Measurements from ENCODE around the gene NAT14.
A peak's percentile ranks its signal among the peaks of the same experiment; 100 is the strongest.
"Not testable (repeated sequence)": the region's sequence is repeated elsewhere in the genome, so short reads cannot be mapped to it uniquely, and the experiment has no call there.

Gene NAT14

DNA sequence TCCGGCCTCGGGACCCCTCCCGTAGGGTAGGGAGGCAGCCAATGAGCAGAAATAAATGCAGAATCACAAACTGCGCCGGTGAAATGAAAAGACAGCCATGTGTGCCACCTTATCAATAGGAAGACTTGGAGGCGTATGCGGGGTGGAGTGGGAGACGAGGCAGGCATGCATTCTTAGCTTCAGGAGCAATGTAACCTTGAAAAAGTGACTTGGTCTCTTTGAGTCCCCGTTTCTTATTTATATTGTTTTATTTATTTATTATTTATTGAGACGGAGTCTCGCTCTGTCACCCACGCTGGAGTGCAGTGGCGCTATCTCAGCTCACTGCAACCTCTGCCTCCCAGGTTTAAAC lies 19.2 kb downstream of the NAT14 start:
- no peak for DNase-seq

DNA sequence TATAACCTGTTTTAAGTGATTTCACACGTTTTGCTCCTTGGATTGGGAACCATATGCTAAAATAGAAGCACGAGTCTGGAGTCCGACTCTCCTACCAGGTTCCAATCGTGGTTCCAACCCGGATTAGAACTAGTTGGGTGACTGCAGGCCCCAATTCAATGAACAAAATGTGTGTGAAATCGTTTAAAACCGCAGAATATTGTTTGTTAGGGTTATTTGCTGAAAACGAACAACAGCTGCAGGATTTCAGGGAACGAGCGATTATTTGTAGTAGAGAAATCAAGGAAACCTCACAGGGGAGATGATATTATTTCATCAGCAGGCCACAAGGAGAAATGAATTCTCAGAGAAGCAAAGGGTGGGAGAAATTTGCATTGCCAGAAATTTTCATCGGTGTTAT lies 20.0 kb downstream of the NAT14 start:
- DNase-seq, result no peak

DNA sequence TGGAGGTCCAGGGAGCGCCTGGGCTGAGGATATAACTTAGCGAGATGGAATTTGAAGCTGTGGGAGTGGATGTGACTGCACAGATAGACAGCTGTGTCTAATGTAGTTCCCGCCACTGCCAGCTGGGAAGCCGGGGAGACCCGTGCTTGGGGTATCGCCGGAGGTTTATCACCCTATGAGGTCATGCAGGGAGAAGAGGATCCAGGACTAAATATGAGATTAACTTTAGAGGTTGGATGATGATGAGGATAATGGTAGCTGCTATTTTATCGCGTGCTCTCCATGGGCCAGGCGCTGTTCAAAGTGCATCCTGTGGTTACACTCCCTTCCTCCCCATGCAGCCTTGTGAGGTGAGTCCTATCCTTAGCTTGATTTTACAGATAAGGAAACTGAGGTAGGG lies 23.1 kb downstream of the NAT14 start:
- DNase-seq, result no peak

DNA sequence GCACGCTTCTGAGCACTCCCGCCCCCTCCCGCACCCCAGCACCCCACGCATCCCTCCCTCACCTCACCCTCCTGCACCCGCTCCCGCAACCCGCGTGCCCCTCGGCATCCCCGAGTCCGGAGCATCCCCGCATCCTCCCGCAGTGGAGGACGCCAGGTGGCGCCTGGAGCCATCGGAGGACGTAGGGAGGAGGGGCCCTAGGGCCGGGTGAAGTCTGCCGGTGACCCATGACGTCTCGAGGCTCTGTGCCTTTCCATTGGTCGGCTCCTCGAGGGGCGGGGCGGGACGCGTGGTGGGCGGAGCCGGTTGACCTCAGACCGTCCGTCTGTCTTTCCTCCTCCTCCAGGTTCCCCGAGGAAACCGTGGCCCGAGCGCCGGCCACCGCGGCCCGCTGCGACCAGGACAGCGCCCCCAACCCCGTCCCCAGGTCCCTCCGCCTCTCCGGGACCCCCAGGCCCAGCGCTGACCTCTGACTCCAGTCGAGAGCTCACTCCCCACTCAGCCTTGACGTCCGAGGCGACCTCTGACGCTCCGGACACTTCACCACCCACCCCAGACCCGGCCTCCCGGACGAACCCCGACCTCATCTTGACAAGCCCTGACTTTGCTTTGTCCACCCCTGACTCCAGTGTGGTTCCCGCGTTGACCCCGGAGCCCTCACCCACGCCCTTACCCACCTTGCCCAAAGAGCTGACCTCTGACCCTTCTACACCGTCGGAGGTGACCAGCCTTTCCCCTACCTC lies 32.1 kb downstream of the NAT14 start:
- peak; percentile 65 for DNase-seq

DNA sequence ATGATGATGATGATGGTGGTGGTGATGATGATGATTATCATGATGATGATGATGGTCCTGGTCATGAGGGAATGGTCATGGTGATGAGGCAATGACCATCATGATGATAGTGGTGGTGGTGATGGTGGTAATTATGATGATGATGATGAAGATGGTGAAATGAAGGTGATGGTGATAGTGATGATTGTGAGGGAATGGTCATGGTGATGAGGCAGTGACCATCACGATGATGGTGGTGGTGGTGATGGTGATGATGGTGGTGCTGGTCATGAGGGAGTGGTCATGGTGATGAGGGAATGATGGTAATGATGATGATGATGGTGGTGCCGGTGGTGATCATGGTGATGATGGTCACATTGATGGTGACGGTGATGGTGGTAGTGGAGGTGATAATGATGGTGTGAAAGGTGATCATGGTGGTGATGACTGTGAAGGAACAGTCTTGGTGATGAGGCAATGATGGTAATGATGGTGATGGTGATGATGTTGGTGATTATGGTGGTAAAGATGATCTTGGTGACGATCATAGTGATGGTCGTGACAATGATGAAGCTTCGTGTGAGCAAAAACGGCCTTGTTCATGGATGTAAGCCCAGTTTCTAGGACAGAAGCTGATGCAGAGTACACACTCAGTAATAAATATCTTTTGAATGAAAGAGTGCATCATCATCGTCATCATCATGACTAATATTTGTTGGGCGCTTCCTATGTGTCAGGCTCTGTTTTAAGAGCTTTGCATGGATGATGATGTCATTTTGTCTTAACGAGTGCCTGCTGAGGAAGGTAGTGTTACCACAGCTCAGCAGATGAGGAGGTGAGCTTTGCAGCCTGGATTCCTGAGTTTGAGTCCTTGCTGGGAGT lies 34.7 kb downstream of the NAT14 start:
- no peak for DNase-seq

DNA sequence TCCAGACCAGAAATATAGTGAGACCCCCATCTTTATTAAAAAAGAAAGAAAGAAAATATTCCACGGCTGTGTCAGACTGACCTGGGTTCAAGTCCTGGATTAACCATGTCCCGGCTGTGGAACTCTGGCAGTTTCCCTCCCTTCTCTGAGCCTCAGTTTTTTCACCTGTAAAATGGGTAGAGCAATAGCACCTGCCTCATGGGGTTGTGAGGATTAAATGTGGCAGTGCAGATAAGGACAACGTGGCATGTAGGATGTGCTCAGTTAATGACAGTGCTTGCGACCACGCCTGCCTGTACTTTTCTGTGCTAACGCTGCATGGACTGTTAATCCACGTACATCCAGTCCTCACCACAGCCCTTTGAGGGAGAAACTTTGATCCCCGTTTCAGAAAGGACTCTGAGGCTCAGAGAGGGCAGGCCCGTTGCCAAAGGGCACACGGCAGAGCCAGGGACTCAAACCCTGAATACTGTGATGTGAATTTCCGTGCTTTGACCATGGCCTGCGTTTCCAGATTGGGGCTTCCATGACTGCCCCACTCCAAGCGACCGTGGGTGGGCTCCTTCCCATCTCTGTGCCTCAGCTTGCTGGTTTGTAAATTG lies 35.8 kb downstream of the NAT14 start:
- no peak for DNase-seq

DNA sequence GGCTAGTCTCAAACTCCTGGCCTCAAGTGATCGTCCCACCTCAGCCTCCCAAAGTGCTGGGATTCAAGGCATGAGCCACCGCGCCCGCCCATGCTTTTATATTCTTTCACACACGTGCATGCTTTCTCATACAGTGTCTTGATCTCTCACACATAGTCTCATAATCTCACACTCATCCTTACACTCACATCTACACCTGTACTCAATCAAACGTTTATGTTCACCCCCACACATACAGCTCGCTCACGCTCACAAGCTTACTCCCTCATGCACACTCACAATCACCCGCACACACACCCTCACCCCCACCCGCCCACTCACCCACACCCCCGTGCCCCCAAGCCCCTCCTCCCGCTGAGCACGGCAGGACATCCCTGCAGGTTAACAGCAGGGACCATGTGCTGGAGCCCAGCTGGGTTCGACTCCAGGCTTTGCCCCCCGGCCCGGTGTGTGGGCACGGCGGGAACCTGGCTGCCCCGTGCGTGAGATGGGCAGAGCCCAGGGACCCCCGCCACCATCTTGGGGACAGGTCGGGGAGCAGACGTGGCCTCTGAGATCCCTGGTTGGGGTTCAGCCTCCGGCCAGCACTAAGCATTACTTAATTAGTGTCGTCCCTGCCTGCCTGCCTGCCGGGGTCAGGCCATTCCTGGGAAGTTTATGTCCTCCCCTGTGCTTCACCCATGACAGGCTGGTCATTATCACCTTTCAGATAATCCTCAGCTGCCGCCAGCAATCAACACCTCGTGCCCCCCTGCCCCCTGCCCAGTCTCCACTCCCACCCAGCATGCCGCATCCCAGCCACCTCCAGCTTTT lies 40.5 kb downstream of the NAT14 start:
- DNase-seq, result no peak

DNA sequence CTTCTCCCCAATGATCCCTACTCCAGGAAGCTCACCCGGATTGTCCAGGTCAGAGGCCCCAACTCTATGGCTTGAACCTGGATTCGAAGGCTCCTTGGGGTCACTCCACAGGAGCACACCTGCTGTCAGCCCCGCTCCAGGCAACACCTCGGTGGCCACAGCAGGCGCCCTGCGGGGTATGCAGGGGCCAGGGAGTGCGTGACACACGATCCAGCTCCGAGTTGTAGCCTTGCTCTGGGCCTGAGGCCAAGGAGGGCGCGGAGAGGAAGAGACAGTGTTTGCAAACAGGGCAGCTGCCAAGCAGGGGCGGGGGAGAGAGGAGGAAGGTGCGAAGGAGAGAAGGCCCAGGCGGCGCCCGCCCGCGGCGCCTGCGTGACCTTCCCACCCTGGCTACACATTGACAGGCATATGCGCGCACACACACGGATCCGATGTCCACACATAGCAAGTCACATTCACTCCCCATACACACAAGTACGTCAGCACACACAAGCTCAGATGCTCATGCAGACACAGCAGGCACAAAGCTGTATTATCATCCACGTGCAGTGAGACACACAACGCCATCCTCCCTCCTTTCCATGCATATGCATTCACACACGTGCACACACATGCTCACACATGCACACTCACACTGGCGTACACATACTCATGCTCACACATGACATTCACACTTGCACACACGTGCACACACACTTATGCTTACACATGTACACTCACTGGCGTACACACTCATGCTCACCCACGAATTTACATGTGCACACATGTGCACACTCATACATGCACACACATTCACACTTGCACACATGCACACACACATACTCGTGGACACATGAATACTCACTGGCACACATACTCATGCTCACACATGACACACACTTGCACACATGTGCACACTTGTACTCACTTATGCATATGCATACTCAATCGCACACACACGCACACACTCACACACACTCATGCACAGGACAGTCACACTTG lies 41.5 kb downstream of the NAT14 start:
- DNase-seq, result no peak

DNA sequence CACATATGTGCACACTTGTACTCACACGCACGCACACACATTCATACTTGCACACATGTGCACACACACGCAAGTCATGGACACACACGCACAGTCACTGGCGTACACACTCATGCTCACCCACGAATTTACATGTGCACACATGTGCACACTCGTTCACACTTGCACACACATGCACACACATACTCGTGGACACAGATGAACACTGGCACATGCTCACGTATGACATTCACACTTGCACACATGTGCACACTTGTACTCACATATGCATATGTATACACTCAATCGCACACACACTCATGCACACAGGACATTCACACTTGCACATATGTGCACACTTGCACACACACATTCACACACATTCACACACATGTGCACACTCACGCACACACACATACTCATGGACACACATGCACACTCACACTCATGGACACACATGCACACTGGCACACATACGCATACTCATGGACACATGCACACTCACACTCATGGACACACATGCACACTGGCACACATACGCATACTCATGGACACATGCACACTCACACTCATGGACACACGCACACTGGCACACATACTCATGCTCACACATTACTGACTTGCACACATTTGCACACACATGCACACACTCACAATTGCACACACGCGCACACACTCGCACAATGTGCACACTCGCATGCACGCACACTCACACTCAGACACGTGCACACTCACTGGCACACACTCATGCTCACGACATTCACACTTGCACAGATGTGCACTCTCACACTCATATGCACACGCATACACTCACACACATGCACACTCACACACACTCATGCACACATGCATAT lies 42.4 kb downstream of the NAT14 start:
- DNase-seq, result no peak

DNA sequence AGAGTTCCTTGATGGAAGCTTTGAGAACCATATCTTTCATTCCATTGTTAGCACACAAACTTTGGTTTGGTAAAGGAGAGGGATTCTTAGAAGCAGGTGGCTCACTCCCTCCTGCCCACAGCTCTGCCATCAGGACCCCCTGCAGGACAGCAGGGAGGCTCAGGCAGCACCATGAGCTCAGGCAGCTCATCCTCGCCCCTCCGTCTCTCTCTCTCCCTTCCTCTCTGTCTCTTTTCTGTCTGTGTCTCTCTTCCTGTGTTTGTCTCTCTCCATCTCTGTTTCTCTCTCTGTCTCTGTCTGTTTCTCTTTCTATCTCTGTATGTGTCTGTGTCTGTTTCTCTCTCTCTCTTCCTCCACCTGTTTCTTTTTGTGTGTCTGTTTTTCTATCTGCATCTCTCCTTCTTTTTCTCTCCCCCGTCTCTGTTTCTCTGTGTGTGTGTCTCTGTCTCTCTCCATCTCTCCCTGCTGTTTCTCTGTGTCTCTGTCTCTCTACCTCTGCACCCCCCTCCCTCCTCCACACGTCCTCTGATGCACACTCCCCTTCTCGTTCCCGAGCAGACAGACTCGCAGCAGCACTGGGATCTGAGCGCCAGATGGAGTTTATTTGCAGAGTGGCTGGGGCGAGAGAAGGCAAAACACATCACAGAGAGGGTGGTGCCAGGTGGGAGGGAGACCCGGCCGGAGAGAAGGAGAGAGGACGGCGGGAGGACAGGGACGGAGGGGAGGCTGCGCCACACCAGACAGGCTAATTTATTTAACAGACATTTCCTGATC lies 43.2 kb downstream of the NAT14 start:
- DNase-seq, result no peak

DNA sequence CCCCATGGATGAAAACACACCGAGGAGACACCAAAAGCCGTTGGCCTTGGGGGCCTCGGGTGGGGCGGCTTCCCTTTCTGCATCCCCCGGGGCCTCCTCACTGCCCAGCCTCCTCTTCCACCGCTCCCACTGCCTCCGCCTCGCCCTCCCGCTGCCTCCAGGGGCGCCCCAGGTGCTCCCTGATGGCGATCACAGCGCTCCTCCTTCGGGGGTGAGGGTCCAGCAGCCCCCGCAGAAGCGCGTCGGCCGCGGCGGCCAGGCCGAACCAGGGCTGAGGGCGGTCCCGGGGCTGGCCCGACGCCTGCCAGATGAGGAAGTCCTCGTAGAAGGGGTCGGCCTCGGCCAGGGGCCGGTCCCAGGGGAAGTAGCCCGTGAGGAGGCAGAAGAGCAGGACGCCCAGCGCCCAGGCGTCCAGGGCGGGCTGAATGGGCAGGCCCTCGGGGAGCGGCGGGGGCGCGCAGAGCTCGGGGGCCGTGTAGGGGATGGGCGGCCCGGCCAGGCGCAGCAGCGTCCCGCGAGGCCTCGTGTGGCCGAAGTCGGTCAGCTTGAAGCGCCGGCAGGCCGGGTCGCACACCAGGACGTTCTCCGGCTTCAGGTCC lies 44.7 kb downstream of the NAT14 start:
- no peak for DNase-seq

DNA sequence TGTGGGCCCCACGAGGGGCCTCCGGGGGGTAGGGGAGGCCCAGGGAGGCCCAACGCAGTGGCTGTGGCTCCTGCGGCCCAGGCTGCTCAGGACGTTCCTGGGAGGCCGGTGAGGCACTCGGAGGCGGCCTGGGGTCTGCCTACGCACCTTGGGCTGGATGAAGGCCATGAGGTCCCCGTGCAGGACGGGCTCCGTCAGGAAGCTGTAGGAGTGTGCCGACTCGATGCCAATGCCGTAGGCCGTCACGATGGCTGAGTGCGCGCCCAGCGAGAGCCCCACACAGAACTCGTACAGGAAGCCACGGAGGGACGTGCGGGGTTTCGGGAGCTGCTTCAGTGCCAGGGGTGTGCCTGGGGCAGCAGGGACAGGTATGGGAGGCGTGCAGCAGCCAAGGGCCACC lies 46.0 kb downstream of the NAT14 start:
- DNase-seq, result no peak

DNA sequence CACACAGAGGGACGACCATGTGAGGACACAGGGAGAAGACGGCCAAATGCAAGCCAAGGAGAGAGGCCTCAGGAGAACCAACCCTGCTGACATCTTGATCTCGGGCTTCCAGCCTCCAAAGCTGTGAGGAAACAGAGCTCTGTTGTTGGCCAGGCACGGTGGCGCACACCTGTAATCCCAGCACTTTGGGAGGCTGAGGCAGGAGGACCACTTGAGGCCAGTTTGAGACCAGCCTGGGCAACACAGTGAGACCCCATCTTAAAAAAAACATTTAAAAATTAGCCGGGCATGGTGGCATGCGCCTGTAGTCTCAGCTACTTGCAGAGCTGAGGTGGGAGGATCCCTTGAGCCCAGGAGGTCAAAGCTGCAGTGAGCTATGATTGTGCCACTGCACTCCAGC lies 49.3 kb downstream of the NAT14 start:
- not testable (repeated sequence) for DNase-seq

DNA sequence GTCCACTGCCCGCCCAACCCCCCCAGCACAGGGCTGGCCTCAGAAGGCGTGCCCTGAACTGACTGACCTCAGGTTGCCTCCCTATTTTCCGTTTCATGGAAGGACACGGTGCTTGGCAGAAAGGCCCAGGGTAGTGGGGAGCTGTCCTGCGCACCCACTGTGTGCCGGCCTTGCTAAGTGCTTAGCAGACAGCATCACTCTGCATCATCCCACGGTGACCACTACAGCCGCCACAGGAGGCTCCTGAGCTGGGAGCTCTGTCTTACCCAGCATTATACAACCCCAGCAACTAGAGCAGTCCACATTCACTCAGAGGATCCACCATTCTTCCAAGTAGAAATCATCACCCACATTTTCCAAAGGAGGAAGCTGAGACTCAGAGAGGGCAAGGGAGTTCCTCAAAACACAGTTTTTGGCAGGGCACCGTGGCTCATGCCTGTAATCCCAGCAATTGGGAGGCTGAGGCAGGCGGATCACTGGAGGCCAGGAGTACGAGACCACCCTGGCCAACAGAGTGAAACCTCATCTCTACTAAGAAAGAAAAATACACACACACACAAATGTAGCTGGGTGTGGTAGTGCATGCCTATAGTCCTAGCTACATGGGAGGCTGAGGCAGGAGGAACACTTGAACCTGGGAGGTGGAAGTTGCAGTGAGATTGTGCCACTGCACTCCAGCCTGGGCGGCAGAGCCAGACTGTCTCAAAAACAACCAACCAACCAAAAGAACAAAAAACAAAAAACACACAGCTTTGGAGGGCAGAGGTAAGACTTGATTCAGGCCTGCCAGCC lies 50.4 kb downstream of the NAT14 start:
- DNase-seq, result no peak

DNA sequence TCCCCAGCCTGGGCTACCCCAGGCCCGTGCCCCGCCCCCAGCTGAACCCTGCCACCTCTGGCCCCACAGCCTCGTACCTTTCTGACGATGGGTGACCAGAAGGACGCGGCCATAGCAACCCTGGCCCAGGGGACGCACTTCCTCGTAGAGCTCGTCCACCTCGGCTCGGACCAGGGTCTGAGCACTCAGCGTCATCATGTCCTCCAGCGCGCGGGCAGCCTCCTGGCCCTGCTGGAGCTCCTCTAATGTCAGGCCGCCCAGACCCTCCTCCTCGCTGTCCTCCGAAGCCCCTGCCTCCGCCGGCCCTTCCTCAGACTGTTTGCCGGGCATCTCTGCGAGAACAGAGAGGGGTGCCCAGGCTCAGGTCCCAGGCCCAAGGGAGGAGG lies 51.0 kb downstream of the NAT14 start:
- no peak for DNase-seq

DNA sequence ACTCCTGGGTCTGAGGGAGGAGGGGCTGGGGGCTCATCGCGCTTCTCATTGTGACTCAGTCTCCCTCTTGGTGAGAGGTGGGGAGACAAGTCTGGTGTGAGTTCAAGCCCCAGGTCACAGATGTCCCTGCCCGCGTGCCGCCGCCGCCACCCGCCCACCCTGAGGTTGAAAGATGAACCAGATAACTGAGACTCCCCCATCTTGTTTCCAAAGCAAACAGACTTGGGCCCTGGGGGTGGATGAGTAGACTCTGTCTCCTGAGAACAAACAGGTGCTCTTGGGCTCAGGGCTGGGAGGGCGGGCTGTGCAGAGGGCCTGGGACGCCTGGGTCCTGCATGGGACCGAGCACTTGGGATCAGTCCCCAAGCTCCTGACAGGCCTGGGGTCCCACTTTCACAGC lies 51.4 kb downstream of the NAT14 start:
- DNase-seq, result no peak

All from NCI-H187 treated with DMSO at 0.1 percent for 48 hours (cell line).